Keratinocyte (primary cell): ENCODE data around the gene SPAG6. TPM values are rescaled to one million over a fixed set of nuclear protein-coding genes. Genes with fewer than 3 reads are reported as not detected.

ENCODE experiments used
- DNase-seq: peaks from one replicate; pipeline ENCODE4 v3.0.0-alpha.2; 2011; ENCODE audit warnings: low read depth, missing footprints, low spot score
- FAIRE-seq: peaks from 2 replicates; lab custom pipeline; 2011; peaks lifted over from hg19 to GRCh38; lab: Jason Lieb, UNC
- H2AFZ ChIP-seq: 2 replicates; pipeline ENCODE4 v1.6.0; 2012; ENCODE audit warnings: low read length, control low read depth, inconsistent platforms; ENCODE audit not compliant: control insufficient read depth
- H3K27ac ChIP-seq: 2 replicates; pipeline ENCODE4 v1.5.1; 2011; ENCODE audit warnings: low read length; ENCODE audit not compliant: control insufficient read depth, insufficient read depth
- H3K27me3 ChIP-seq: 3 replicates; pipeline ENCODE4 v1.6.0; 2011; ENCODE audit warnings: low read length; ENCODE audit not compliant: control insufficient read depth, insufficient read depth; ENCODE audit errors: extremely low read depth
- H3K36me3 ChIP-seq, 2 experiments: 2 replicates in 1 of 2; 3 replicates in 1 of 2; pipeline ENCODE4 v1.5.1; 2011; ENCODE audit warnings: low read length in 2 of 2, mild to moderate bottlenecking in 1 of 2; ENCODE audit not compliant: control insufficient read depth in 2 of 2, insufficient read depth in 2 of 2; ENCODE audit errors: extremely low read depth in 1 of 2
- H3K4me1 ChIP-seq: 3 replicates; pipeline ENCODE4 v1.5.1; 2011; ENCODE audit warnings: low read length; ENCODE audit not compliant: control insufficient read depth, insufficient read depth; ENCODE audit errors: extremely low read depth
- H3K4me2 ChIP-seq: 3 replicates; pipeline ENCODE4 v1.6.0; 2011; ENCODE audit warnings: low read depth, low read length; ENCODE audit not compliant: control insufficient read depth, insufficient read depth; ENCODE audit errors: extremely low read depth
- H3K4me3 ChIP-seq, 3 experiments: fragments of 200-600 bp in 1 of 3; sonication (generic) in 1 of 3; 2 replicates in 2 of 3; 3 replicates in 1 of 3; pipeline ENCODE4 v1.5.1; 2011 to 2016; ENCODE audit warnings: low read length in 3 of 3, mild to moderate bottlenecking in 3 of 3, control low read depth in 2 of 3, inconsistent platforms in 1 of 3, low read depth in 1 of 3, mixed read lengths in 1 of 3, mixed run types in 1 of 3, moderate library complexity in 1 of 3; ENCODE audit not compliant: control insufficient read depth in 2 of 3, insufficient read depth in 2 of 3; ENCODE audit errors: extremely low read depth in 1 of 3
- H3K79me2 ChIP-seq: 2 replicates; pipeline ENCODE4 v1.6.0; 2012; ENCODE audit warnings: low read length; ENCODE audit not compliant: control insufficient read depth, insufficient read depth
- H3K9ac ChIP-seq: 3 replicates; pipeline ENCODE4 v1.6.0; 2011; ENCODE audit warnings: low read length; ENCODE audit not compliant: control insufficient read depth, insufficient read depth; ENCODE audit errors: extremely low read depth
- H3K9me1 ChIP-seq: 3 replicates; pipeline ENCODE4 v1.6.0; 2011; ENCODE audit warnings: low read length; ENCODE audit not compliant: control insufficient read depth, insufficient read depth; ENCODE audit errors: extremely low read depth
- H3K9me3 ChIP-seq: 2 replicates; pipeline ENCODE4 v1.5.1; 2012; ENCODE audit warnings: low read depth, low read length; ENCODE audit not compliant: control insufficient read depth
- H4K20me1 ChIP-seq: 3 replicates; pipeline ENCODE4 v1.6.0; 2011; ENCODE audit warnings: low read length; ENCODE audit not compliant: control insufficient read depth, insufficient read depth; ENCODE audit errors: extremely low read depth
- CTCF ChIP-seq, 3 experiments: IDR thresholded peaks in 1 of 3; conservative IDR thresholded peaks in 1 of 3; optimal IDR thresholded peaks in 1 of 3; 2 replicates in 2 of 3; 3 replicates in 1 of 3; pipeline versions ENCODE3 to v1.5.1; 2011; ENCODE audit warnings: low read length in 3 of 3, mild to moderate bottlenecking in 3 of 3, moderate library complexity in 2 of 3, control low read depth in 1 of 3, inconsistent platforms in 1 of 3; ENCODE audit not compliant: insufficient read depth in 2 of 3; ENCODE audit errors: extremely low read depth in 1 of 3
- EZH2 ChIP-seq: IDR thresholded peaks from one replicate; pipeline ENCODE4 v1.6.1; 2012; ENCODE audit warnings: inconsistent platforms, mild to moderate bottlenecking, low read length, moderate library complexity
- dilution Hi-C: fragments of 300-500 bp; cut with MboI; formaldehyde crosslinking; loops from one replicate; pipeline ENCODE4 v1.7.0; 2020; ENCODE audit warnings: low sequenced_read_pairs; ENCODE audit not compliant: extremely low pct_ligation_motif_present
- polyA plus RNA-seq, 5 experiments: library from polyadenylated mRNA; depleted of rRNA in 3 of 5; stranded (reverse) in 3 of 5; stranded (forward) in 1 of 5; unstranded in 1 of 5; fragments of >200 nt; gene quantifications; 1 replicate in 1 of 5; 2 replicates in 3 of 5; 3 replicates in 1 of 5; pipeline versions ENCODE4 v1.2.1 to v1.2.3, GENCODE V29; 2011 to 2012; ENCODE audit warnings: missing spikeins in 2 of 5, low read depth in 1 of 5, low replicate concordance in 1 of 5

SPAG6 gene
- polyA plus RNA-seq, 1 donor (not counting 4 experiments of a cell fraction or from before 2014, with no cell fraction given) = not detected

- Histone ChIP-seq H3K4me3 (peak overlapping the region; percentile 30 to 74 (median 61)), H3K27me3 (peaks cover 51% of the 10 kb centered on the region), H3K36me3 (peaks cover 3% of the 10 kb centered on the region in 2 experiments), H3K9me1 (no peaks in the 10 kb centered on the region), H3K4me2 (peak overlapping the region; percentile 85), H3K4me1 (peaks cover 2% of the 10 kb centered on the region), H3K9ac (peak overlapping the region; percentile 37), H3K9me3 (no peaks in the 10 kb centered on the region), H3K27ac (no peak overlapping the region), H4K20me1 (no peaks in the 10 kb centered on the region), H3K79me2 (no peaks in the 10 kb centered on the region), H2AFZ (peak overlapping the region; percentile 90)
- dilution Hi-C loops = no loop called here
- TF ChIP-seq EZH2 = no peak
- no peak for TF ChIP-seq CTCF (optimal IDR thresholded peaks at IDR 0.05 in 1 of 3, IDR thresholded peaks at IDR 0.05 in 1 of 3, conservative IDR thresholded peaks at IDR 0.05 in 1 of 3; ENCODE audit: extremely low read depth in 1 of 3, insufficient read depth in 2 of 3, low read length in 3 of 3)
- FAIRE-seq (no peak), DNase-seq (no peak)
Observed at GRCh38 chr10:22334414-22335172, 10.7 kb upstream of the SPAG6 start.

GRCh38 chr10:22335173-22335933, 9.9 kb upstream of the SPAG6 start:
- Histone ChIP-seq H3K4me3 (peak overlapping the region; percentile 30 to 74 (median 61)), H2AFZ (peak overlapping the region; percentile 90), H3K79me2 (no peaks in the 10 kb centered on the region), H4K20me1 (no peaks in the 10 kb centered on the region), H3K27ac (no peak overlapping the region), H3K9ac (peak overlapping the region; percentile 37), H3K27me3 (peaks cover 51% of the 10 kb centered on the region), H3K36me3 (no peaks in the 10 kb centered on the region), H3K9me1 (no peaks in the 10 kb centered on the region), H3K9me3 (no peaks in the 10 kb centered on the region), H3K4me1 (peaks cover 5% of the 10 kb centered on the region), H3K4me2 (peak overlapping the region; percentile 85)
- no peak for FAIRE-seq
- peak; percentile 89 for TF ChIP-seq EZH2
- TF ChIP-seq CTCF (optimal IDR thresholded peaks at IDR 0.05 in 1 of 3, IDR thresholded peaks at IDR 0.05 in 1 of 3, conservative IDR thresholded peaks at IDR 0.05 in 1 of 3; ENCODE audit: extremely low read depth in 1 of 3, insufficient read depth in 2 of 3, low read length in 3 of 3) = peak in 1 of 3 experiments; percentile 13
- dilution Hi-C loops = no loop called here
- no peak for DNase-seq
